HCT116 (cell line): ENCODE measurements around the gene SMIM11. TPM values are rescaled to one million over a fixed set of nuclear protein-coding genes. Genes with fewer than 3 reads are reported as not detected.

Experiments used
- ATAC-seq: fragments of 200-7000 bp; cut with Tn5 transposase; 2 replicates; pipeline ENCODE4 v1.9.1; 2020; ENCODE audit warnings: mild to moderate bottlenecking, moderate library complexity
- BruUV-seq: library from RNA; stranded (reverse); fragments of 400-500 nt; replicated peaks from 2 replicates; lab custom pipeline; 2021; lab: Mats Ljungman, UMichigan
- CTCF ChIA-PET: fragments of 300-600 bp; sonication (Branson Sonifier 250); formaldehyde crosslinking; loops from one replicate; lab custom pipeline; 2021; ENCODE audit warnings: antibody characterized with exemption; lab: Charles Lee
- POLR2A ChIA-PET: fragments of 300-600, 350-600 bp; sonication (Branson Sonifier 250); formaldehyde crosslinking; loops from one replicate; lab custom pipeline; 2021; ENCODE audit warnings: antibody characterized with exemption; lab: Charles Lee
- RAD21 ChIA-PET, 2 experiments: fragments of 300-600 bp; sonication (Branson Sonifier 250); formaldehyde crosslinking; loops; one replicate each; lab custom pipeline; 2023; ENCODE audit warnings: low total read pairs in 2 of 2; ENCODE audit not compliant: uncharacterized antibody in 2 of 2, unreplicated experiment in 2 of 2, low non-redundant PET in 1 of 2; lab: Charles Lee
- DNase-seq: peaks from one replicate; pipeline ENCODE4 v3.0.0-alpha.2; 2010; ENCODE audit warnings: low read depth, low spot score
- H2AFZ ChIP-seq: fragments of 200-600 bp; shearing (Covaris generic), sonication (generic); 2 replicates; pipeline ENCODE4 v1.6.1; 2017; ENCODE audit warnings: low read depth, mixed run types, mixed read lengths, antibody characterized with exemption, low read length; ENCODE audit not compliant: poor library complexity, severe bottlenecking
- H3K27ac ChIP-seq: 2 replicates; pipeline ENCODE4 v1.5.1; 2012; ENCODE audit warnings: low read depth, low read length
- H3K27me3 ChIP-seq: fragments of 200-600 bp; sonication (generic); 2 replicates; pipeline ENCODE4 v1.6.1; 2016; ENCODE audit warnings: mixed run types, low read length, mixed read lengths; ENCODE audit not compliant: insufficient read depth
- H3K36me3 ChIP-seq, 2 experiments: fragments of 200-500 bp in 1 of 2; fragments of 200-600 bp in 1 of 2; sonication (Bioruptor generic) in 1 of 2; sonication (generic) in 1 of 2; 2 replicates each; pipeline versions ENCODE4 v1.5.1 to v1.6.1; 2014 to 2016; ENCODE audit warnings: low read length in 2 of 2, inconsistent platforms in 1 of 2, mixed read lengths in 1 of 2, mixed run types in 1 of 2; ENCODE audit not compliant: insufficient read depth in 2 of 2, control insufficient read depth in 1 of 2
- H3K4me1 ChIP-seq, 2 experiments: fragments of 200-600 bp in 1 of 2; sonication (generic) in 1 of 2; 2 replicates each; pipeline versions ENCODE4 v1.5.1 to v1.6.1; 2012 to 2017; ENCODE audit warnings: low read length in 2 of 2, inconsistent platforms in 1 of 2, mild to moderate bottlenecking in 1 of 2, mixed read lengths in 1 of 2, mixed run types in 1 of 2, moderate library complexity in 1 of 2; ENCODE audit not compliant: insufficient read depth in 2 of 2, control insufficient read depth in 1 of 2
- H3K4me2 ChIP-seq: fragments of 200-600 bp; sonication (generic); 2 replicates; pipeline ENCODE4 v1.6.1; 2017; ENCODE audit warnings: mixed run types, low read length, mixed read lengths
- H3K4me3 ChIP-seq, 2 experiments: fragments of 200-600 bp in 1 of 2; sonication (generic) in 1 of 2; replicated peaks in 1 of 2; 2 replicates each; pipeline ENCODE4 v1.5.1; 2011 to 2016; ENCODE audit warnings: low read length in 2 of 2, control low read depth in 1 of 2, low read depth in 1 of 2, mild to moderate bottlenecking in 1 of 2, mixed read lengths in 1 of 2, mixed run types in 1 of 2
- H3K79me2 ChIP-seq: fragments of 200-600 bp; sonication (generic); 2 replicates; pipeline ENCODE4 v1.6.1; 2017; ENCODE audit warnings: mild to moderate bottlenecking, mixed run types, low read length, moderate library complexity, mixed read lengths; ENCODE audit not compliant: insufficient read depth
- H3K9ac ChIP-seq: fragments of 200-600 bp; sonication (generic); 2 replicates; pipeline ENCODE4 v1.6.1; 2016; ENCODE audit warnings: low read length, mixed read lengths
- H3K9me2 ChIP-seq: fragments of 200-600 bp; sonication (generic), shearing (Covaris generic); 2 replicates; pipeline ENCODE4 v1.6.1; 2017; ENCODE audit warnings: mixed run types, mild to moderate bottlenecking, moderate library complexity; ENCODE audit not compliant: insufficient read depth
- H3K9me3 ChIP-seq, 2 experiments: fragments of 200-500 bp in 1 of 2; fragments of 200-600 bp in 1 of 2; sonication (Bioruptor generic) in 1 of 2; sonication (generic) in 1 of 2; 2 replicates each; pipeline ENCODE4 v1.6.1; 2014 to 2017; ENCODE audit warnings: low read length in 2 of 2, mixed read lengths in 2 of 2, inconsistent platforms in 1 of 2, low read depth in 1 of 2, mild to moderate bottlenecking in 1 of 2, mixed run types in 1 of 2, moderate library complexity in 1 of 2; ENCODE audit not compliant: control insufficient read depth in 1 of 2, insufficient read depth in 1 of 2
- H4K20me1 ChIP-seq: fragments of 200-600 bp; sonication (generic), shearing (Covaris generic); 2 replicates; pipeline ENCODE4 v1.6.1; 2017; ENCODE audit warnings: mixed run types, mild to moderate bottlenecking, moderate library complexity; ENCODE audit not compliant: insufficient read depth
- CEBPB ChIP-seq: IDR thresholded peaks from 2 replicates; pipeline ENCODE4 v1.6.1; 2012; ENCODE audit warnings: low read depth
- EGR1 ChIP-seq: IDR thresholded peaks from 2 replicates; pipeline ENCODE4 v1.6.1; 2012; ENCODE audit warnings: low read depth
- EZH2phosphoT487 ChIP-seq: fragments of 200-600 bp; IDR thresholded peaks from 2 replicates; pipeline ENCODE4 v1.6.1; 2018; ENCODE audit warnings: antibody characterized with exemption, borderline replicate concordance
- FOSL1 ChIP-seq: IDR thresholded peaks from 2 replicates; pipeline ENCODE4 v1.6.1; 2012; ENCODE audit warnings: low read depth
- JUND ChIP-seq: IDR thresholded peaks from 2 replicates; pipeline ENCODE4 v1.6.1; 2012
- POLR2A ChIP-seq: IDR thresholded peaks from 2 replicates; pipeline ENCODE4 v1.7.0; 2011; ENCODE audit warnings: borderline replicate concordance; ENCODE audit not compliant: insufficient read depth, insufficient read length; ENCODE audit errors: extremely low read depth
- RAD21 ChIP-seq: IDR thresholded peaks from 2 replicates; pipeline ENCODE4 v1.6.1; 2012; ENCODE audit warnings: low read depth, mild to moderate bottlenecking
- SIN3A ChIP-seq: IDR thresholded peaks from 2 replicates; pipeline ENCODE4 v1.6.1; 2012; ENCODE audit warnings: low read depth
- SRF ChIP-seq: IDR thresholded peaks from 2 replicates; pipeline ENCODE4 v1.6.1; 2012; ENCODE audit warnings: low read depth
- YY1 ChIP-seq: IDR thresholded peaks from 2 replicates; pipeline ENCODE4 v1.6.1; 2011; ENCODE audit warnings: low read length, low read depth, moderate library complexity, mild to moderate bottlenecking; ENCODE audit not compliant: insufficient replicate concordance; ENCODE audit errors: extremely low read depth
- ZFX ChIP-seq: fragments of 450-650 bp; IDR thresholded peaks from 2 replicates; pipeline ENCODE4 v1.6.1; 2017
- ZNF274 ChIP-seq: fragments of 200-500 bp; sonication (Bioruptor generic); IDR thresholded peaks from 2 replicates; pipeline ENCODE4 v1.6.1; 2014; ENCODE audit warnings: mild to moderate bottlenecking, low read depth, low read length, inconsistent platforms
- intact Hi-C: fragments of 100-400 bp; cut with micrococcal nuclease; formaldehyde crosslinking; loops from 2 replicates; pipeline ENCODE4 v1.10.0; 2022
- total RNA-seq: library from RNA; stranded (reverse); gene quantifications from one replicate; pipeline ENCODE4 v1.2.1, GENCODE V29; 2021; ENCODE audit not compliant: unreplicated experiment
- TF ChIP-seq, protein P1 (sequence below), 3 experiments: fragments of 200-600 bp in 1 of 3; sonication (generic) in 1 of 3; IDR thresholded peaks in 2 of 3; conservative IDR thresholded peaks in 1 of 3; 2 replicates each; pipeline ENCODE4 v1.5.1; 2012 to 2017; ENCODE audit warnings: low read depth in 2 of 3, low read length in 2 of 3, antibody characterized with exemption in 1 of 3, borderline replicate concordance in 1 of 3, control low read depth in 1 of 3, mild to moderate bottlenecking in 1 of 3, mixed read lengths in 1 of 3, mixed run types in 1 of 3, moderate library complexity in 1 of 3; ENCODE audit not compliant: insufficient read depth in 1 of 3
- TF ChIP-seq, protein P2 (sequence below): IDR thresholded peaks from 2 replicates; pipeline ENCODE4 v1.6.1; 2012; ENCODE audit warnings: low read depth
- TF ChIP-seq, protein P3 (sequence below): IDR thresholded peaks from 2 replicates; pipeline ENCODE4 v1.6.1; 2012
- TF ChIP-seq, protein P4 (sequence below): IDR thresholded peaks from 2 replicates; pipeline ENCODE4 v1.6.1; 2011; ENCODE audit warnings: mild to moderate bottlenecking, low read length, moderate library complexity; ENCODE audit not compliant: insufficient replicate concordance; ENCODE audit errors: extremely low read depth

The SMIM11 gene
- total RNA-seq, 1 experiment from 2014 or later, result 18.9 TPM

- no peak overlapping the region for H3K4me2 ChIP-seq
- no TSS peak for BruUV-seq
- no peaks in the 10 kb centered on the region for H3K27me3 ChIP-seq
- no peak overlapping the region for H2AFZ ChIP-seq
- H3K4me1 ChIP-seq, result peaks cover 0 to 4% of the 10 kb centered on the region in 2 experiments; a peak in 1 of 4 replicates
- no peak for ATAC-seq
- TF ChIP-seq, protein P1, sequence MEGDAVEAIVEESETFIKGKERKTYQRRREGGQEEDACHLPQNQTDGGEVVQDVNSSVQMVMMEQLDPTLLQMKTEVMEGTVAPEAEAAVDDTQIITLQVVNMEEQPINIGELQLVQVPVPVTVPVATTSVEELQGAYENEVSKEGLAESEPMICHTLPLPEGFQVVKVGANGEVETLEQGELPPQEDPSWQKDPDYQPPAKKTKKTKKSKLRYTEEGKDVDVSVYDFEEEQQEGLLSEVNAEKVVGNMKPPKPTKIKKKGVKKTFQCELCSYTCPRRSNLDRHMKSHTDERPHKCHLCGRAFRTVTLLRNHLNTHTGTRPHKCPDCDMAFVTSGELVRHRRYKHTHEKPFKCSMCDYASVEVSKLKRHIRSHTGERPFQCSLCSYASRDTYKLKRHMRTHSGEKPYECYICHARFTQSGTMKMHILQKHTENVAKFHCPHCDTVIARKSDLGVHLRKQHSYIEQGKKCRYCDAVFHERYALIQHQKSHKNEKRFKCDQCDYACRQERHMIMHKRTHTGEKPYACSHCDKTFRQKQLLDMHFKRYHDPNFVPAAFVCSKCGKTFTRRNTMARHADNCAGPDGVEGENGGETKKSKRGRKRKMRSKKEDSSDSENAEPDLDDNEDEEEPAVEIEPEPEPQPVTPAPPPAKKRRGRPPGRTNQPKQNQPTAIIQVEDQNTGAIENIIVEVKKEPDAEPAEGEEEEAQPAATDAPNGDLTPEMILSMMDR (IDR thresholded peaks at IDR 0.05 in 2 of 3, conservative IDR thresholded peaks at IDR 0.05 in 1 of 3; ENCODE audit: borderline replicate concordance in 1 of 3, insufficient read depth in 1 of 3, low read depth in 2 of 3, low read length in 2 of 3), result no peak
- TF ChIP-seq SIN3A, result no peak
- TF ChIP-seq, protein P2, sequence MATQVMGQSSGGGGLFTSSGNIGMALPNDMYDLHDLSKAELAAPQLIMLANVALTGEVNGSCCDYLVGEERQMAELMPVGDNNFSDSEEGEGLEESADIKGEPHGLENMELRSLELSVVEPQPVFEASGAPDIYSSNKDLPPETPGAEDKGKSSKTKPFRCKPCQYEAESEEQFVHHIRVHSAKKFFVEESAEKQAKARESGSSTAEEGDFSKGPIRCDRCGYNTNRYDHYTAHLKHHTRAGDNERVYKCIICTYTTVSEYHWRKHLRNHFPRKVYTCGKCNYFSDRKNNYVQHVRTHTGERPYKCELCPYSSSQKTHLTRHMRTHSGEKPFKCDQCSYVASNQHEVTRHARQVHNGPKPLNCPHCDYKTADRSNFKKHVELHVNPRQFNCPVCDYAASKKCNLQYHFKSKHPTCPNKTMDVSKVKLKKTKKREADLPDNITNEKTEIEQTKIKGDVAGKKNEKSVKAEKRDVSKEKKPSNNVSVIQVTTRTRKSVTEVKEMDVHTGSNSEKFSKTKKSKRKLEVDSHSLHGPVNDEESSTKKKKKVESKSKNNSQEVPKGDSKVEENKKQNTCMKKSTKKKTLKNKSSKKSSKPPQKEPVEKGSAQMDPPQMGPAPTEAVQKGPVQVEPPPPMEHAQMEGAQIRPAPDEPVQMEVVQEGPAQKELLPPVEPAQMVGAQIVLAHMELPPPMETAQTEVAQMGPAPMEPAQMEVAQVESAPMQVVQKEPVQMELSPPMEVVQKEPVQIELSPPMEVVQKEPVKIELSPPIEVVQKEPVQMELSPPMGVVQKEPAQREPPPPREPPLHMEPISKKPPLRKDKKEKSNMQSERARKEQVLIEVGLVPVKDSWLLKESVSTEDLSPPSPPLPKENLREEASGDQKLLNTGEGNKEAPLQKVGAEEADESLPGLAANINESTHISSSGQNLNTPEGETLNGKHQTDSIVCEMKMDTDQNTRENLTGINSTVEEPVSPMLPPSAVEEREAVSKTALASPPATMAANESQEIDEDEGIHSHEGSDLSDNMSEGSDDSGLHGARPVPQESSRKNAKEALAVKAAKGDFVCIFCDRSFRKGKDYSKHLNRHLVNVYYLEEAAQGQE, result no peak
- TF ChIP-seq EZH2phosphoT487, result no peak
- TF ChIP-seq JUND, result no peak
- no peak for TF ChIP-seq CEBPB
- TF ChIP-seq EGR1, result no peak
- TF ChIP-seq POLR2A, result no peak
- TF ChIP-seq ZNF274, result no peak
- no peak for TF ChIP-seq ZFX
- TF ChIP-seq, protein P3, sequence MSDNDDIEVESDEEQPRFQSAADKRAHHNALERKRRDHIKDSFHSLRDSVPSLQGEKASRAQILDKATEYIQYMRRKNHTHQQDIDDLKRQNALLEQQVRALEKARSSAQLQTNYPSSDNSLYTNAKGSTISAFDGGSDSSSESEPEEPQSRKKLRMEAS, result no peak
- TF ChIP-seq YY1, result no peak
- TF ChIP-seq FOSL1, result no peak
- TF ChIP-seq, protein P4, sequence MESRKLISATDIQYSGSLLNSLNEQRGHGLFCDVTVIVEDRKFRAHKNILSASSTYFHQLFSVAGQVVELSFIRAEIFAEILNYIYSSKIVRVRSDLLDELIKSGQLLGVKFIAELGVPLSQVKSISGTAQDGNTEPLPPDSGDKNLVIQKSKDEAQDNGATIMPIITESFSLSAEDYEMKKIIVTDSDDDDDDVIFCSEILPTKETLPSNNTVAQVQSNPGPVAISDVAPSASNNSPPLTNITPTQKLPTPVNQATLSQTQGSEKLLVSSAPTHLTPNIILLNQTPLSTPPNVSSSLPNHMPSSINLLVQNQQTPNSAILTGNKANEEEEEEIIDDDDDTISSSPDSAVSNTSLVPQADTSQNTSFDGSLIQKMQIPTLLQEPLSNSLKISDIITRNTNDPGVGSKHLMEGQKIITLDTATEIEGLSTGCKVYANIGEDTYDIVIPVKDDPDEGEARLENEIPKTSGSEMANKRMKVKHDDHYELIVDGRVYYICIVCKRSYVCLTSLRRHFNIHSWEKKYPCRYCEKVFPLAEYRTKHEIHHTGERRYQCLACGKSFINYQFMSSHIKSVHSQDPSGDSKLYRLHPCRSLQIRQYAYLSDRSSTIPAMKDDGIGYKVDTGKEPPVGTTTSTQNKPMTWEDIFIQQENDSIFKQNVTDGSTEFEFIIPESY, result no peak
- no peak for TF ChIP-seq RAD21
- TF ChIP-seq SRF, result no peak
- POLR2A ChIA-PET, result no interaction called here
- no peaks in the 10 kb centered on the region for H3K36me3 ChIP-seq
- no peaks in the 10 kb centered on the region for H3K9me2 ChIP-seq
- H3K9me3 ChIP-seq, result no peaks in the 10 kb centered on the region
- intact Hi-C loops, result no loop called here
- DNase-seq, result no peak
- no peaks in the 10 kb centered on the region for H4K20me1 ChIP-seq
- no peak overlapping the region for H3K9ac ChIP-seq
- no peak overlapping the region for H3K27ac ChIP-seq
- H3K79me2 ChIP-seq, result no peaks in the 10 kb centered on the region
- RAD21 ChIA-PET, result interaction anchor here in 1 of 2 experiments (0.8 kb wide), 1 partner anchor 422 kb away, joined by 3 read pairs; no protein-coding TSS in a partner anchor
- H3K4me3 ChIP-seq, result no peak overlapping the region
- CTCF ChIA-PET, result interaction anchor here (6.3 kb wide), 1 partner anchor 423 kb away, joined by 236 read pairs; no protein-coding TSS in a partner anchor
These were observed 29.4 kb upstream of the SMIM11 start for GRCh38 chr21:34345892-34346291.
